WTC11 (cell line): Measurements from ENCODE around the gene GRAMD2A. TPM values are rescaled to one million over a fixed set of nuclear protein-coding genes. Genes with fewer than 3 reads are reported as not detected.
A peak's percentile ranks its signal among the peaks of the same experiment; 100 is the strongest.

Experiments used
- ATAC-seq: fragments of 200-7000 bp; cut with Tn5 transposase; 2 replicates; pipeline ENCODE4 v1.10.0; 2021; ENCODE audit warnings: mild to moderate bottlenecking, moderate library complexity
- CTCF ChIA-PET: fragments of 300-600 bp; sonication (Branson Sonifier 250); formaldehyde crosslinking; loops from one replicate; lab custom pipeline; 2021; ENCODE audit warnings: antibody characterized with exemption; lab: Charles Lee
- POLR2A ChIA-PET: fragments of 350-600 bp; sonication (Branson Sonifier 250); formaldehyde crosslinking; loops from one replicate; lab custom pipeline; 2021; ENCODE audit warnings: antibody characterized with exemption; lab: Charles Lee
- DNase-seq: peaks from one replicate; pipeline ENCODE4 v3.0.0; 2021; ENCODE audit warnings: low spot score
- H3K27ac Mint-ChIP-seq: 2 replicates; pipeline ENCODE4 v1.8.0; 2021; ENCODE audit warnings: mixed read lengths
- H3K27me3 Mint-ChIP-seq: 2 replicates; pipeline ENCODE4 v1.8.0; 2021; ENCODE audit warnings: low read depth, mild to moderate bottlenecking, moderate library complexity, mixed read lengths
- H3K36me3 Mint-ChIP-seq: 2 replicates; pipeline ENCODE4 v1.8.0; 2021; ENCODE audit warnings: mixed read lengths
- H3K4me1 Mint-ChIP-seq: 2 replicates; pipeline ENCODE4 v1.8.0; 2022; ENCODE audit warnings: mixed read lengths
- H3K4me3 Mint-ChIP-seq: 2 replicates; pipeline ENCODE4 v1.8.0; 2021; ENCODE audit warnings: mild to moderate bottlenecking, moderate library complexity, mixed read lengths
- H3K9me3 Mint-ChIP-seq: 2 replicates; pipeline ENCODE4 v1.8.0; 2021; ENCODE audit warnings: mixed read lengths
- ATF1 ChIP-seq: sonication (generic); formaldehyde crosslinking; IDR thresholded peaks from 2 replicates; pipeline ENCODE4 v1.8.1; 2023; ENCODE audit warnings: mild to moderate bottlenecking, moderate library complexity, missing genetic modification reagents
- CREB1 ChIP-seq: sonication (generic); formaldehyde crosslinking; IDR thresholded peaks from 2 replicates; pipeline ENCODE4 v1.8.0; 2023; ENCODE audit warnings: mild to moderate bottlenecking, missing genetic modification reagents
- ELF4 ChIP-seq: sonication (generic); formaldehyde crosslinking; IDR thresholded peaks from 2 replicates; pipeline ENCODE4 v1.8.1; 2022; ENCODE audit warnings: low read depth, mild to moderate bottlenecking, moderate library complexity, missing genetic modification reagents
- ESRRA ChIP-seq: sonication (generic); formaldehyde crosslinking; IDR thresholded peaks from 2 replicates; pipeline ENCODE4 v1.8.1; 2022; ENCODE audit warnings: mild to moderate bottlenecking, missing genetic modification reagents, borderline replicate concordance
- FOXP1 ChIP-seq: sonication (generic); formaldehyde crosslinking; IDR thresholded peaks from 2 replicates; pipeline ENCODE4 v1.8.0; 2022; ENCODE audit warnings: missing genetic modification reagents, mild to moderate bottlenecking, moderate library complexity, borderline replicate concordance
- SOX15 ChIP-seq: fragments of 250-450 bp; sonication (Bioruptor Pico); IDR thresholded peaks from 2 replicates; pipeline ENCODE4 v1.9.0; 2021; ENCODE audit warnings: mild to moderate bottlenecking
- ZNF671 ChIP-seq: fragments of 250-450 bp; sonication (Bioruptor Pico); IDR thresholded peaks from 2 replicates; pipeline ENCODE4 v1.8.0; 2021; ENCODE audit warnings: mild to moderate bottlenecking
- total RNA-seq: library from RNA; stranded (reverse); gene quantifications from 3 replicates; pipeline ENCODE4 v1.2.3, GENCODE V29; 2021
- TF ChIP-seq, protein P1 (sequence below): fragments of 250-450 bp; sonication (Bioruptor Pico); conservative IDR thresholded peaks from 2 replicates; pipeline ENCODE4 v1.9.0; 2021; ENCODE audit warnings: mild to moderate bottlenecking
- TF ChIP-seq, protein P2 (sequence below): sonication (generic); formaldehyde crosslinking; IDR thresholded peaks from 2 replicates; pipeline ENCODE4 v1.8.1; 2023; ENCODE audit warnings: mild to moderate bottlenecking, missing genetic modification reagents, moderate library complexity
- TF ChIP-seq, protein P3 (sequence below): sonication (generic); formaldehyde crosslinking; IDR thresholded peaks from 2 replicates; pipeline ENCODE4 v1.8.1; 2023; ENCODE audit warnings: mild to moderate bottlenecking, missing genetic modification reagents, borderline replicate concordance
- TF ChIP-seq, protein P4 (sequence below): sonication (generic); formaldehyde crosslinking; IDR thresholded peaks from 2 replicates; pipeline ENCODE4 v1.8.1; 2022; ENCODE audit warnings: low read depth, mild to moderate bottlenecking, moderate library complexity, missing genetic modification reagents, borderline replicate concordance
- TF ChIP-seq, protein P5 (sequence below): fragments of 250-450 bp; sonication (Bioruptor Pico); IDR thresholded peaks from 2 replicates; pipeline ENCODE4 v1.9.0; 2021; ENCODE audit warnings: mild to moderate bottlenecking
- TF ChIP-seq, protein P6 (sequence below): sonication (generic); formaldehyde crosslinking; IDR thresholded peaks from 2 replicates; pipeline ENCODE4 v1.8.1; 2023; ENCODE audit warnings: mild to moderate bottlenecking, moderate library complexity, missing genetic modification reagents

GRAMD2A gene
- total RNA-seq, 1 experiment from 2014 or later, result 1.9 TPM

DNA sequence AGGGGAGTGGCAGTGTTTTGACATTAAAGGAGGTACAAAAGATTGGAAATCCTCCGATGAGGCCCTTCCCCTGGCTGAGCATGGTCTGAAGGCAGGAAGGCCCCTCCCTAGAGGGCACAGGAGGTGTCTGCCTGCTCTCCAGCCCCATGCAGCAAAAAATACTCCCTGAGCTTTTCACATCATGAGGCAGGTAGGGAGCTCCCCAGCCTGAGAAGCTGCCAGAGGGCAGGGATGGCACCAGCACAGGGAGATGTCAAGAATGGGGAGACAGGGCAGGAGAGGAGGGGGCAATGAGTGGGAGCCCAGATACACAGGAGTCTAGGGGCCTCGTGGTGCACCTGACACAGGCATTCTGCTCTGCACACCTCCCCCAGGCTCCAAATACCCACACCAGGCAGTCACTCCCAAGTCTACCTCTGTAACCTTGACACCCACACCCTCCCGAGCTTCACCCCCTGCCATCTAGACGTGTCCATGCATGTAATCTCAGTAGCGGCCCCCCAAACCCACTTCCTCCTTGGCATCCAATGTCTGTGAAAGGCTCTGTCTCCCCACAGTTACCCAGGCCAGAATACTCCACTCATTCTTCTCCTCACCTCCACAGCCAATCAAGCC lies 22.9 kb downstream of the GRAMD2A start:
- Mint-ChIP-seq H3K36me3 (no peaks in the 10 kb centered on the region), H3K4me3 (no peak overlapping the region), H3K27ac (peak overlapping the region; percentile 20), H3K27me3 (no peaks in the 10 kb centered on the region; the same call in 1 of the 2 replicates)
- DNase-seq (no peak), ATAC-seq (no peak)
- CTCF ChIA-PET, result interaction anchor here (0.6 to 3.3 kb wide), 2 partner anchors 18 to 21 kb away, joined by 4 to 8 read pairs; no protein-coding TSS in a partner anchor
- TF ChIP-seq FOXP1 (CRISPR knock-in tag) (no peak), ATF1 (CRISPR knock-in tag) (no peak), ZNF671 (CRISPR knock-in tag) (no peak), CREB1 (CRISPR knock-in tag) (no peak), ESRRA (CRISPR knock-in tag) (no peak), SOX15 (CRISPR knock-in tag) (no peak), ELF4 (no peak)
- TF ChIP-seq, protein P1, sequence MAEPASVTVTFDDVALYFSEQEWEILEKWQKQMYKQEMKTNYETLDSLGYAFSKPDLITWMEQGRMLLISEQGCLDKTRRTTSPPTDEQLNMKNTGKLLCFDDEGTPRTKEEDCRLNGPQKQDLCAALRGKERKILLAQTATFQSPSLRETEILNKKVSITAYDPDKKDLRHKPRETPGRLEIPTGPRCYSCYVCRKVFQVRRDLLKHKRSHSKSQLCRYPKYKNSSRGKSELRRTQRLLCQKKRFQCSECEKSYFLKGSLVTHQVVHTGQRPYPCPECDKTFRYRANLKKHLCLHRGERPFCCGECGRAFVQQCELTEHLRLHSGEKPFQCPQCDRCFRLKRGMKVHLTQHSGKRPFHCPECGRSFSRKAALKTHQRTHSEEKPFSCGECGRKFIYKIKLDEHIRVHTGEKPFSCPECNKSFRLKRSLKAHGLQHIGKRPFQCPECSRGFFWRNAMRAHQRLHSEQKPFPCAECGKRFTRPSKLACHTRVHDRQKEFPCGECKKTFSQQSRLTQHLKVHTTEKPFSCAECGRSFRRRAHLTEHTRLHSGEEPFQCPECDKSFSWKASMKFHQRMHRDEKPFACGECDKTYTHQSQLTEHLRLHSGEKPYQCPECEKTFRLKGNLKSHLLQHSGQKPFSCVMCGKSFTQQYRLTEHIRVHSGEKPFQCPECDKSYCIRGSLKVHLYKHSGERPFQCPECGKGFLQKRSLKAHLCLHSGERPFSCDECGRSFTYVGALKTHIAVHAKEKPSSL (CRISPR knock-in tag), result no peak
- TF ChIP-seq, protein P2, sequence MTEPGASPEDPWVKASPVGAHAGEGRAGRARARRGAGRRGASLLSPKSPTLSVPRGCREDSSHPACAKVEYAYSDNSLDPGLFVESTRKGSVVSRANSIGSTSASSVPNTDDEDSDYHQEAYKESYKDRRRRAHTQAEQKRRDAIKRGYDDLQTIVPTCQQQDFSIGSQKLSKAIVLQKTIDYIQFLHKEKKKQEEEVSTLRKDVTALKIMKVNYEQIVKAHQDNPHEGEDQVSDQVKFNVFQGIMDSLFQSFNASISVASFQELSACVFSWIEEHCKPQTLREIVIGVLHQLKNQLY (CRISPR knock-in tag), result no peak
- TF ChIP-seq, protein P3, sequence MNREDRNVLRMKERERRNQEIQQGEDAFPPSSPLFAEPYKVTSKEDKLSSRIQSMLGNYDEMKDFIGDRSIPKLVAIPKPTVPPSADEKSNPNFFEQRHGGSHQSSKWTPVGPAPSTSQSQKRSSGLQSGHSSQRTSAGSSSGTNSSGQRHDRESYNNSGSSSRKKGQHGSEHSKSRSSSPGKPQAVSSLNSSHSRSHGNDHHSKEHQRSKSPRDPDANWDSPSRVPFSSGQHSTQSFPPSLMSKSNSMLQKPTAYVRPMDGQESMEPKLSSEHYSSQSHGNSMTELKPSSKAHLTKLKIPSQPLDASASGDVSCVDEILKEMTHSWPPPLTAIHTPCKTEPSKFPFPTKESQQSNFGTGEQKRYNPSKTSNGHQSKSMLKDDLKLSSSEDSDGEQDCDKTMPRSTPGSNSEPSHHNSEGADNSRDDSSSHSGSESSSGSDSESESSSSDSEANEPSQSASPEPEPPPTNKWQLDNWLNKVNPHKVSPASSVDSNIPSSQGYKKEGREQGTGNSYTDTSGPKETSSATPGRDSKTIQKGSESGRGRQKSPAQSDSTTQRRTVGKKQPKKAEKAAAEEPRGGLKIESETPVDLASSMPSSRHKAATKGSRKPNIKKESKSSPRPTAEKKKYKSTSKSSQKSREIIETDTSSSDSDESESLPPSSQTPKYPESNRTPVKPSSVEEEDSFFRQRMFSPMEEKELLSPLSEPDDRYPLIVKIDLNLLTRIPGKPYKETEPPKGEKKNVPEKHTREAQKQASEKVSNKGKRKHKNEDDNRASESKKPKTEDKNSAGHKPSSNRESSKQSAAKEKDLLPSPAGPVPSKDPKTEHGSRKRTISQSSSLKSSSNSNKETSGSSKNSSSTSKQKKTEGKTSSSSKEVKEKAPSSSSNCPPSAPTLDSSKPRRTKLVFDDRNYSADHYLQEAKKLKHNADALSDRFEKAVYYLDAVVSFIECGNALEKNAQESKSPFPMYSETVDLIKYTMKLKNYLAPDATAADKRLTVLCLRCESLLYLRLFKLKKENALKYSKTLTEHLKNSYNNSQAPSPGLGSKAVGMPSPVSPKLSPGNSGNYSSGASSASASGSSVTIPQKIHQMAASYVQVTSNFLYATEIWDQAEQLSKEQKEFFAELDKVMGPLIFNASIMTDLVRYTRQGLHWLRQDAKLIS, result no peak
- TF ChIP-seq, protein P4, sequence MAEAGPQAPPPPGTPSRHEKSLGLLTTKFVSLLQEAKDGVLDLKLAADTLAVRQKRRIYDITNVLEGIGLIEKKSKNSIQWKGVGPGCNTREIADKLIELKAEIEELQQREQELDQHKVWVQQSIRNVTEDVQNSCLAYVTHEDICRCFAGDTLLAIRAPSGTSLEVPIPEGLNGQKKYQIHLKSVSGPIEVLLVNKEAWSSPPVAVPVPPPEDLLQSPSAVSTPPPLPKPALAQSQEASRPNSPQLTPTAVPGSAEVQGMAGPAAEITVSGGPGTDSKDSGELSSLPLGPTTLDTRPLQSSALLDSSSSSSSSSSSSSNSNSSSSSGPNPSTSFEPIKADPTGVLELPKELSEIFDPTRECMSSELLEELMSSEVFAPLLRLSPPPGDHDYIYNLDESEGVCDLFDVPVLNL, result no peak
- TF ChIP-seq, protein P5, sequence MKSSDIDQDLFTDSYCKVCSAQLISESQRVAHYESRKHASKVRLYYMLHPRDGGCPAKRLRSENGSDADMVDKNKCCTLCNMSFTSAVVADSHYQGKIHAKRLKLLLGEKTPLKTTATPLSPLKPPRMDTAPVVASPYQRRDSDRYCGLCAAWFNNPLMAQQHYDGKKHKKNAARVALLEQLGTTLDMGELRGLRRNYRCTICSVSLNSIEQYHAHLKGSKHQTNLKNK (CRISPR knock-in tag), result no peak
- TF ChIP-seq, protein P6, sequence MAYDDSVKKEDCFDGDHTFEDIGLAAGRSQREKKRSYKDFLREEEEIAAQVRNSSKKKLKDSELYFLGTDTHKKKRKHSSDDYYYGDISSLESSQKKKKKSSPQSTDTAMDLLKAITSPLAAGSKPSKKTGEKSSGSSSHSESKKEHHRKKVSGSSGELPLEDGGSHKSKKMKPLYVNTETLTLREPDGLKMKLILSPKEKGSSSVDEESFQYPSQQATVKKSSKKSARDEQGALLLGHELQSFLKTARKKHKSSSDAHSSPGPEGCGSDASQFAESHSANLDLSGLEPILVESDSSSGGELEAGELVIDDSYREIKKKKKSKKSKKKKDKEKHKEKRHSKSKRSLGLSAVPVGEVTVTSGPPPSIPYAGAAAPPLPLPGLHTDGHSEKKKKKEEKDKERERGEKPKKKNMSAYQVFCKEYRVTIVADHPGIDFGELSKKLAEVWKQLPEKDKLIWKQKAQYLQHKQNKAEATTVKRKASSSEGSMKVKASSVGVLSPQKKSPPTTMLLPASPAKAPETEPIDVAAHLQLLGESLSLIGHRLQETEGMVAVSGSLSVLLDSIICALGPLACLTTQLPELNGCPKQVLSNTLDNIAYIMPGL (CRISPR knock-in tag), result no peak
- TF ChIP-seq, all 79 proteins: peak for 0
- Mint-ChIP-seq H3K9me3 (no peaks in the 10 kb centered on the region), H3K4me1 (peaks cover 12% of the 10 kb centered on the region)
- POLR2A ChIA-PET, result no interaction called here
